ENCODE results near the gene SUSD4.

GRCh38 chr1:223233410-223234169 is 130.4 kb downstream of the SUSD4 start:
- no peak for TF ChIP-seq CTCF (IDR thresholded peaks at IDR 0.05; ENCODE audit: low read length)
- TF ChIP-seq EZH2 (IDR thresholded peaks at IDR 0.05; ENCODE audit: borderline replicate concordance, low read length): no peak

All from OCI-LY1 (cell line).